ENCODE measurements around the gene TOM1L2. TPM values are rescaled to one million over a fixed set of nuclear protein-coding genes. Genes with fewer than 3 reads are reported as not detected.
A peak's percentile ranks its signal among the peaks of the same experiment; 100 is the strongest.

Gene TOM1L2
- total RNA-seq, 1 experiment from 2014 or later, result 12.8 TPM

- DNase-seq, result no peak
- Histone ChIP-seq H3K4me3 (no peak overlapping the region), H3K36me3 (no peaks in the 10 kb centered on the region), H3K27me3 (no peaks in the 10 kb centered on the region), H3K9me3 (no peaks in the 10 kb centered on the region)
Measured at GRCh38 chr17:17887752-17888304, 84.4 kb downstream of the TOM1L2 start.

GRCh38 chr17:17886726-17887125, 85.5 kb downstream of the TOM1L2 start:
- Histone ChIP-seq H3K4me3 (no peak overlapping the region), H3K36me3 (no peaks in the 10 kb centered on the region), H3K27me3 (no peaks in the 10 kb centered on the region), H3K9me3 (no peaks in the 10 kb centered on the region)
- DNase-seq, result no peak

- no peak for DNase-seq
- H3K27me3 ChIP-seq, result no peaks in the 10 kb centered on the region
- no peaks in the 10 kb centered on the region for H3K9me3 ChIP-seq
- no peak overlapping the region for H3K4me3 ChIP-seq
- H3K36me3 ChIP-seq, result no peaks in the 10 kb centered on the region
Measured at GRCh38 chr17:17886226-17886625, 86.0 kb downstream of the TOM1L2 start.

DNA sequence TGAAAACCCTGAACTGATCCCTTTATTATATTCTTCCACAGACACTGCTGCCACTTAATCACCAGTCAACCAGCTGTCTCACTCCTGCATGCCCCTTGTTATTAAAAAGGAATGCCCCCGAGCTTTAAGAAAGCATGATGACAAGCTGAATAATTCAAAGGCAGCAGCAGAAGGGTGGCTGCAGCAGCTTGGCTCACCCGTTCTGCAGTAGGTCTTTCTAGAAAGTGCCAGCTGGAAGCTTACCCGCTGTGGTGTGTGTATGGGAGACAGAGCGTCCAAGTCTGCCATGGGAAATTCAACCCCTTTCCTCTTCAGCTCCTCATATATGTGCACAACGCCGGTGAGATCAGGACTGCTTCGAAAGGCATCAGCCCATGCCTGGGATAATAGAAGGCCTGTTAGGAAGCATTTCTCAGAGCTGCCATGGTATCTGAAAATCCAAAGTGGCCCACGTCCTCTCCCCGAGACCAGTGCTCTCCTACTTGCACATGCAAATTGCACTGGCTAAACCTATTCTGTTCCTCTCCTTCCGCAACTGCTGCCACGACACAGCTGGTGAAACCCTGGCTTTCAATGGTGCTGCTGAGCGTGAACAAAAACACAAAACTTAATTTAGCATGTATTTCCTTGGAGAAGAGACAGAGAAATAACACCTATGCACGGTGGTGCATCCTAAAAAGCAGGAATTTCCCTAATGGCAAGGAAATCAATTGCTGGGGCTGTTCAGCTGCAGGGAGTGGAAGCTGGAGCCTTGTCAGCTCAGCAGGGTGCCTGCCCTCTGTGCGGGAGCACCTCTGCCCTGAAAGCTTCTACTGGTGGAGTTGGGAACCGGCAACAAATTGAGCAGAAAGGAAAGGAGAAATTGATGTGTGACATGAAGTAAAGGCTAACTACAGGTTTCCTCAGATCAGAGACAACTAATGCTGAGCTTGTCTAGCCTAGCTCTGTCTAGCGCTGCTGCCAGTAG, 87.5 kb downstream of the TOM1L2 start:
- Histone ChIP-seq H3K27me3 (no peaks in the 10 kb centered on the region), H3K36me3 (no peaks in the 10 kb centered on the region), H3K4me3 (no peak overlapping the region), H3K9me3 (no peaks in the 10 kb centered on the region)
- no peak for DNase-seq

- Histone ChIP-seq H3K27me3 (no peaks in the 10 kb centered on the region), H3K4me3 (no peak overlapping the region), H3K9me3 (no peaks in the 10 kb centered on the region), H3K36me3 (no peaks in the 10 kb centered on the region; the same call in 1 of the 2 replicates)
- no peak for DNase-seq
Measured at GRCh38 chr17:17883801-17884200, 88.4 kb downstream of the TOM1L2 start.

- Histone ChIP-seq H3K4me3 (no peak overlapping the region), H3K9me3 (no peaks in the 10 kb centered on the region), H3K27me3 (no peaks in the 10 kb centered on the region), H3K36me3 (no peaks in the 10 kb centered on the region; the same call in 1 of the 2 replicates)
- no peak for DNase-seq
Measured at GRCh38 chr17:17882082-17882581, 90.1 kb downstream of the TOM1L2 start.

DNA sequence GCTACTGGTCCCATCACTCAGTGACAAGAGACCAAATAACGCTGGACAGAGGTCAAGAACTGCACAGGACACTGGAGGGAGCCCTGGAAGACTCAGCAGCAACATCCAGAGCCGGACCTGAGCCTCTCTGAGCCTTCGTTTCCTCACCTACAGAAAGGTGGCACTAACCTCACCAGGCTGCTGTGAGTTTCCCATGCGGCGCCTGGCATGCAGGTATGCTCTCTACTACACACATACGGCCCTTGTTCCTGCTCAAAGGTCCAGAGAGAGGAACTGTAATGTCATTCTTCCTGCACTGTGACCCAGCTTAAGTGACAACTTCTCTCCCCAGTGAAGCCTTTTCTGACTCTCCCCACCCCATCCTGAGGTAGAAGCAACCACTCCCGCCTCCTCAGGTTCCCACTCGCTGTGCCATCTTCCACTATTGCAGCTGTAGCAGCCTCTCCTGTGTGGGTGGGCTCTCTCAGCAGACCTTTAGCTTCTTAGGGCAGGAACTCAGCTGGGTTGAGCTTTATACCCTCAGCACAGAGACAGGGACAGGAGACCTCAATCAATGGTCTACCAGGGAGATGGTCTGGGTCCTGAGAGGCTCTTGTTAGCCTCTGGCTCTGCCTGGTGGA, 91.5 kb downstream of the TOM1L2 start:
- no peaks in the 10 kb centered on the region for H3K27me3 ChIP-seq
- DNase-seq, result no peak
- H3K9me3 ChIP-seq, result no peaks in the 10 kb centered on the region
- no peak overlapping the region for H3K4me3 ChIP-seq
- H3K36me3 ChIP-seq, result peaks cover 2% of the 10 kb centered on the region; the same call in 1 of the 2 replicates

DNA sequence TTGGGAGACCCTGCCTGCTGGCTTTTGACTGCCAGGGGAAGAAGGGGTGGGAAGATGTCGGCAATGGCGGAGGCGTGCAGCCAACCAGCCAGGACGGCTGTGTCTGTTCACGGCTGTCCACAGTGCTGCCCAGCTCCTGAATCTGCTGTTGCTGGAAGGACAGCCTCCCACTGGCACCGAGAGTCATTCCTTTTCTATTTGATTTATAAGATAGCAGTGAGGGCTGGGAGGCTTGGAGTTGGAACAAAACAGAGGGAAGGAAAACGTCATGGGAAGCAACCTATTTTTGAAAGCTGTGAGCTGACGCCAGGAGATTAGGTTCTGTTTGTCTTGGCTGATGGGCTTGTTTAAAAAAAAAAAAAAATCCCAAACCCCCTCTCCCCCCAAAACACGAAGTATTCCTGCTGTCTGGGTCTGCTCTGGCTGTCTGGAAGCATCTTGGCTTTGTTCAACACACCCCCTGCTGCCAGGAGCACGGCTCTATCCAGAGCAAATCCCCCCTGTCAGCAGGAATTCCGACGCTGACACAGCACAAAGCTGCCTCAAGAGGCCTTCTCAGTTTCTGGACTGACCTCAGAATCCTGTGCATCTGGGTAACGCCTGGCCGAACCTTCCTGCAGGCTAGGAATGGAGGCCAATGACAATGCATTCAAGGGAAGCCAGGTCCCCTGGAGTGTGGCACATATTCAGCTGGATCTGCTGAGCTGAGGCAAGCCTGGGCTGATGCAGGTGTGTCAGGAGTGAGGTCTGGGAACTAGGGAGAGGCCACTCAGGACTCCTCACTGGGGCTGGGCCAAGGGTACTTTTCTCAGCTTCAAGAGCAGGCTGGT, 94.5 kb downstream of the TOM1L2 start:
- peak; percentile 82 for DNase-seq
- H3K27me3 ChIP-seq, result no peaks in the 10 kb centered on the region
- peaks cover 2% of the 10 kb centered on the region for H3K36me3 ChIP-seq
- H3K9me3 ChIP-seq, result no peaks in the 10 kb centered on the region
- H3K4me3 ChIP-seq, result no peak overlapping the region

GRCh38 chr17:17876959-17877528, 95.2 kb downstream of the TOM1L2 start:
- peak; percentile 26 for DNase-seq
- H3K4me3 ChIP-seq, result no peak overlapping the region
- H3K36me3 ChIP-seq, result peaks cover 2% of the 10 kb centered on the region
- no peaks in the 10 kb centered on the region for H3K27me3 ChIP-seq
- H3K9me3 ChIP-seq, result no peaks in the 10 kb centered on the region

DNA sequence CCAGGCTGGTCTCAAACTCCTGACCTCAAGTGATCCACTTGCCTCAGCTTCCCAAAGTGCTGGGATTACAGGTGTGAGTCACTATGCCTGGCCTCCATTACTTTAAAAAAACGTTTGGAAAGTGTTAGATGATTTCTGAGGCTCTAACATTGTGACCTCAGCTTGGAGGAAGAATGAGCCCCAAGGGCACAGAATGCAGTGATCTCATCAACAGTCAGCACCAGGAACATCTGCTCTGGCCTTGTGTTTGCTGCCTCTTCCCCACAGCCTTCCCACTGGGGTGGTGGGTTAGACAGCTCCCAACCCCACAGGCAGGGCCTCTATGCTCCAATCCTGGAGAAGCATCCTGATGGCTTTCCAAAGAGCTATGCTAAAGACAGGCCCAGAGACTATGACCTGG, 97.7 kb downstream of the TOM1L2 start:
- peak; percentile 32 for DNase-seq
- H3K27me3 ChIP-seq, result no peaks in the 10 kb centered on the region
- H3K36me3 ChIP-seq, result peaks cover 2% of the 10 kb centered on the region
- no peak overlapping the region for H3K4me3 ChIP-seq
- H3K9me3 ChIP-seq, result no peaks in the 10 kb centered on the region

- DNase-seq, result no peak
- H3K4me3 ChIP-seq, result no peak overlapping the region
- peaks cover 2% of the 10 kb centered on the region; the same call in 1 of the 2 replicates for H3K36me3 ChIP-seq
- no peaks in the 10 kb centered on the region for H3K9me3 ChIP-seq
- H3K27me3 ChIP-seq, result no peaks in the 10 kb centered on the region
Measured at GRCh38 chr17:17873450-17873991, 98.7 kb downstream of the TOM1L2 start.

- H3K27me3 ChIP-seq, result no peaks in the 10 kb centered on the region
- H3K9me3 ChIP-seq, result no peaks in the 10 kb centered on the region
- no peak overlapping the region for H3K4me3 ChIP-seq
- DNase-seq, result no peak
- peaks cover 2% of the 10 kb centered on the region; the same call in 1 of the 2 replicates for H3K36me3 ChIP-seq
Measured at GRCh38 chr17:17872547-17873345, 99.5 kb downstream of the TOM1L2 start.

DNA sequence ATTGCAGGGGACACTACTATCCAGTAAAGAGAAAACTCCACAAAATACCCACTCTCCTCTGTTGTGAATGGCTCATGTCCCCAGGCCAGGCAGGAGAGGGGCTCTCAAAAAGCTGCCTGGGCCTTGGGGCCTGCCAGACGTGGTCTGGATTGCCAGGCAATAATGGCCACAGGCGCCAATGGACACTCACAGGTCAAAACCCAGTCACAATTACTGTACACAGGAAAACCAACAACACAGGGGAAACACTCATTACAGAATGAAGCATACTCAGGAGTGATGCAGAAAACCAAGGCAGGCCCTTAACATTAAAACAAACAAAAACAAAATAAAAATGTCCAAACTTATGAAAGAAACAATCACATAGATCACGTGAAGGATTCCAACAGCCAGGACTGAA, 100.3 kb downstream of the TOM1L2 start:
- Histone ChIP-seq H3K4me3 (no peak overlapping the region), H3K36me3 (peaks cover 2% of the 10 kb centered on the region; the same call in 1 of the 2 replicates)

GRCh38 chr17:17870247-17870646, 102.0 kb downstream of the TOM1L2 start:
- Histone ChIP-seq H3K27me3 (no peaks in the 10 kb centered on the region), H3K4me3 (no peak overlapping the region), H3K36me3 (no peaks in the 10 kb centered on the region; the same call in 1 of the 2 replicates), H3K9me3 (no peaks in the 10 kb centered on the region)
- DNase-seq, result no peak

More for the DNA sequence above, 100.3 kb downstream of the TOM1L2 start:
- Histone ChIP-seq H3K27me3 (no peaks in the 10 kb centered on the region), H3K9me3 (no peaks in the 10 kb centered on the region)
- DNase-seq, result no peak
